Measurements from ENCODE around the gene ABCC2. TPM values are rescaled to one million over a fixed set of nuclear protein-coding genes. Genes with fewer than 3 reads are reported as not detected.
A peak's percentile ranks its signal among the peaks of the same experiment; 100 is the strongest.

The ABCC2 gene
- total and polyA plus RNA-seq, 2 experiments from 2014 or later, result 0.19 to 0.86 TPM

- in situ Hi-C loops (cut with MboI), result no loop called here
- no peaks in the 10 kb centered on the region for H3K9me3 ChIP-seq (ENCODE audit: low read depth)
- no peaks in the 10 kb centered on the region for H4K20me1 ChIP-seq (ENCODE audit: insufficient read depth)
- H2AFZ ChIP-seq, result no peak overlapping the region
- no peaks in the 10 kb centered on the region for H3K79me2 ChIP-seq (ENCODE audit: insufficient read depth)
- H3F3A ChIP-seq (ENCODE audit: insufficient read depth), result peaks cover 36% of the 10 kb centered on the region
- H3K4me1 ChIP-seq (ENCODE audit: insufficient read depth), result peaks cover 44% of the 10 kb centered on the region
- no peak overlapping the region for H3K4me3 ChIP-seq
- H3K4me2 ChIP-seq (ENCODE audit: unreplicated experiment), result no peak overlapping the region
- H3K9ac ChIP-seq, result no peak overlapping the region
- no peaks in the 10 kb centered on the region for H3K27me3 ChIP-seq (replicated peaks; ENCODE audit: insufficient read depth)
- TF ChIP-seq EZH2phosphoT487 (IDR thresholded peaks at IDR 0.05; ENCODE audit: insufficient read depth, low read depth), result no peak
- no peak for TF ChIP-seq EZH2 (IDR thresholded peaks at IDR 0.05; ENCODE audit: insufficient read depth, poor library complexity, severe bottlenecking)
- WGBS, 2 experiments (ENCODE audit: low coverage in 1 of 2, low lambda C conversion rate in 2 of 2, missing lambda C conversion rate in 2 of 2), result 54 to 59% methylated on average over 5 of the region's 5 CpGs
- H3K36me3 ChIP-seq (ENCODE audit: low read depth), result no peaks in the 10 kb centered on the region
- H3K27ac ChIP-seq, result no peak overlapping the region
- no peak for DNase-seq
- no peaks in the 10 kb centered on the region for H3K9me2 ChIP-seq (ENCODE audit: insufficient read depth)
Observed at GRCh38 chr10:99787311-99787710, 4.9 kb downstream of the ABCC2 start.

- no peaks in the 10 kb centered on the region for H4K20me1 ChIP-seq (ENCODE audit: insufficient read depth)
- peak overlapping the region; percentile 87 for H3K27ac ChIP-seq
- peak overlapping the region; percentile 53 for H3K9ac ChIP-seq
- DNase-seq, result no peak
- TF ChIP-seq EZH2phosphoT487 (IDR thresholded peaks at IDR 0.05; ENCODE audit: insufficient read depth, low read depth), result no peak
- TF ChIP-seq EZH2 (IDR thresholded peaks at IDR 0.05; ENCODE audit: insufficient read depth, poor library complexity, severe bottlenecking), result no peak
- WGBS, 2 experiments (ENCODE audit: low coverage in 1 of 2, low lambda C conversion rate in 2 of 2, missing lambda C conversion rate in 2 of 2), result 67 to 69% methylated on average over 7 of the region's 7 CpGs
- in situ Hi-C loops (cut with MboI), result no loop called here
- no peaks in the 10 kb centered on the region for H3K27me3 ChIP-seq (replicated peaks; ENCODE audit: insufficient read depth)
- H3K9me2 ChIP-seq (ENCODE audit: insufficient read depth), result no peaks in the 10 kb centered on the region
- no peaks in the 10 kb centered on the region for H3K9me3 ChIP-seq (ENCODE audit: low read depth)
- H3K4me1 ChIP-seq (ENCODE audit: insufficient read depth), result peaks cover 44% of the 10 kb centered on the region
- no peaks in the 10 kb centered on the region for H3K79me2 ChIP-seq (ENCODE audit: insufficient read depth)
- H3K36me3 ChIP-seq (ENCODE audit: low read depth), result no peaks in the 10 kb centered on the region
- peak overlapping the region; percentile 36; the same call in 1 of the 2 replicates for H3K4me3 ChIP-seq
- H3K4me2 ChIP-seq (ENCODE audit: unreplicated experiment), result peak overlapping the region; percentile 66
- peak overlapping the region; percentile 53 for H2AFZ ChIP-seq
- peaks cover 36% of the 10 kb centered on the region for H3F3A ChIP-seq (ENCODE audit: insufficient read depth)
Observed at GRCh38 chr10:99787782-99788445, 5.5 kb downstream of the ABCC2 start.

- Histone ChIP-seq H3K27me3 (replicated peaks; ENCODE audit: insufficient read depth) (no peaks in the 10 kb centered on the region), H3F3A (ENCODE audit: insufficient read depth) (peaks cover 36% of the 10 kb centered on the region), H3K9me2 (ENCODE audit: insufficient read depth) (no peaks in the 10 kb centered on the region), H3K9me3 (ENCODE audit: low read depth) (no peaks in the 10 kb centered on the region), H3K4me1 (ENCODE audit: insufficient read depth) (peaks cover 36% of the 10 kb centered on the region), H3K79me2 (ENCODE audit: insufficient read depth) (no peaks in the 10 kb centered on the region), H3K36me3 (ENCODE audit: low read depth) (no peaks in the 10 kb centered on the region), H2AFZ (peak overlapping the region; percentile 53), H3K27ac (peak overlapping the region; percentile 87), H3K4me2 (ENCODE audit: unreplicated experiment) (peak overlapping the region; percentile 66), H3K4me3 (peak overlapping the region; percentile 36), H3K9ac (peak overlapping the region; percentile 53), H4K20me1 (ENCODE audit: insufficient read depth) (no peaks in the 10 kb centered on the region)
- WGBS, 2 experiments (ENCODE audit: low coverage in 1 of 2, low lambda C conversion rate in 2 of 2, missing lambda C conversion rate in 2 of 2), result 2% methylated on average over 6 of the region's 6 CpGs
- DNase-seq, result peak; percentile 89
- TF ChIP-seq EZH2phosphoT487 (IDR thresholded peaks at IDR 0.05; ENCODE audit: insufficient read depth, low read depth) (no peak), EZH2 (IDR thresholded peaks at IDR 0.05; ENCODE audit: insufficient read depth, poor library complexity, severe bottlenecking) (no peak)
- in situ Hi-C loops (cut with MboI), result no loop called here
Observed at GRCh38 chr10:99788598-99789256, 6.3 kb downstream of the ABCC2 start.

GRCh38 chr10:99791831-99792230, 9.4 kb downstream of the ABCC2 start:
- Histone ChIP-seq H3K9me3 (ENCODE audit: low read depth) (no peaks in the 10 kb centered on the region), H3K4me3 (no peak overlapping the region), H3K79me2 (ENCODE audit: insufficient read depth) (no peaks in the 10 kb centered on the region), H2AFZ (no peak overlapping the region), H3K36me3 (ENCODE audit: low read depth) (no peaks in the 10 kb centered on the region), H3K4me1 (ENCODE audit: insufficient read depth) (peaks cover 14% of the 10 kb centered on the region), H3F3A (ENCODE audit: insufficient read depth) (peaks cover 24% of the 10 kb centered on the region), H3K9ac (no peak overlapping the region), H3K27ac (no peak overlapping the region), H3K9me2 (ENCODE audit: insufficient read depth) (no peaks in the 10 kb centered on the region), H4K20me1 (ENCODE audit: insufficient read depth) (no peaks in the 10 kb centered on the region), H3K4me2 (ENCODE audit: unreplicated experiment) (no peak overlapping the region), H3K27me3 (replicated peaks; ENCODE audit: insufficient read depth) (no peaks in the 10 kb centered on the region)
- DNase-seq, result no peak
- in situ Hi-C loops (cut with MboI), result no loop called here
- TF ChIP-seq EZH2phosphoT487 (IDR thresholded peaks at IDR 0.05; ENCODE audit: insufficient read depth, low read depth) (no peak), EZH2 (IDR thresholded peaks at IDR 0.05; ENCODE audit: insufficient read depth, poor library complexity, severe bottlenecking) (no peak)
- WGBS, 2 experiments (ENCODE audit: low coverage in 1 of 2, low lambda C conversion rate in 2 of 2, missing lambda C conversion rate in 2 of 2), result 87 to 89% methylated on average over 3 of the region's 3 CpGs
